Liver (tissue), 9 donors: Measurements from ENCODE around the gene C1orf94. TPM values are rescaled to one million over a fixed set of nuclear protein-coding genes. Genes with fewer than 3 reads are reported as not detected.

Experiments
- DNase-seq: peaks from one replicate; pipeline ENCODE4 v3.0.0-alpha.2; 2017; ENCODE audit warnings: low spot score
- H3K27ac ChIP-seq, 2 donors: one replicate each; pipeline ENCODE4 v1.7.0; 2013; ENCODE audit warnings: inconsistent platforms in 2 of 2, low read length in 2 of 2, control low read depth in 1 of 2, low read depth in 1 of 2, mild to moderate bottlenecking in 1 of 2
- H3K27me3 ChIP-seq, 4 donors: one replicate each; pipeline versions ENCODE4 v1.6.1 to v1.7.0; 2013; ENCODE audit warnings: low read length in 3 of 4, inconsistent platforms in 1 of 4, mild to moderate bottlenecking in 1 of 4, moderate library complexity in 1 of 4; ENCODE audit not compliant: control insufficient read depth in 4 of 4, insufficient read depth in 4 of 4
- H3K36me3 ChIP-seq, 4 donors: one replicate each; pipeline versions ENCODE4 v1.6.1 to v1.7.0; 2013; ENCODE audit warnings: low read length in 3 of 4, mild to moderate bottlenecking in 3 of 4, low read depth in 1 of 4, moderate library complexity in 1 of 4; ENCODE audit not compliant: control insufficient read depth in 4 of 4, insufficient read depth in 3 of 4
- H3K4me1 ChIP-seq, 4 donors: one replicate each; pipeline versions ENCODE4 v1.6.1 to v1.7.0; 2013; ENCODE audit warnings: low read length in 3 of 4, mild to moderate bottlenecking in 3 of 4, moderate library complexity in 1 of 4; ENCODE audit not compliant: control insufficient read depth in 4 of 4, insufficient read depth in 4 of 4
- H3K4me3 ChIP-seq, 3 donors: one replicate each; pipeline versions ENCODE4 v1.6.1 to v1.7.0; 2013; ENCODE audit warnings: low read length in 3 of 3, control low read depth in 1 of 3, low read depth in 1 of 3, mild to moderate bottlenecking in 1 of 3
- H3K9ac ChIP-seq, 2 donors: one replicate each; pipeline ENCODE4 v1.7.0; 2013; ENCODE audit warnings: low read length in 2 of 2, mild to moderate bottlenecking in 2 of 2, moderate library complexity in 2 of 2, control low read depth in 1 of 2, low read depth in 1 of 2
- H3K9me3 ChIP-seq, 4 donors: one replicate each; pipeline versions ENCODE4 v1.6.1 to v1.7.0; 2013; ENCODE audit warnings: low read length in 3 of 4; ENCODE audit not compliant: control insufficient read depth in 4 of 4
- ATF3 ChIP-seq: IDR thresholded peaks from 2 replicates; pipeline ENCODE4 v1.6.1; 2016; ENCODE audit warnings: antibody characterized with exemption
- CTCF ChIP-seq: fragments of 150-350 bp; IDR thresholded peaks from 2 replicates; pipeline ENCODE4 v1.5.1; 2017; ENCODE audit warnings: improper control_type of control experiment, low read depth, low read length; ENCODE audit not compliant: missing input control
- EGR1 ChIP-seq, 2 donors: IDR thresholded peaks; 2 replicates each; pipeline ENCODE4 v1.6.1; 2016 to 2018; ENCODE audit warnings: antibody characterized with exemption in 2 of 2, low read depth in 2 of 2
- FOXA1 ChIP-seq: IDR thresholded peaks from 2 replicates; pipeline ENCODE4 v1.6.1; 2016; ENCODE audit warnings: antibody characterized with exemption
- FOXA2 ChIP-seq: IDR thresholded peaks from 2 replicates; pipeline ENCODE4 v1.6.1; 2016; ENCODE audit warnings: antibody characterized with exemption
- GABPA ChIP-seq, 2 donors: IDR thresholded peaks in 1 of 2; conservative IDR thresholded peaks in 1 of 2; 2 replicates each; pipeline ENCODE4 v1.6.1; 2016; ENCODE audit warnings: antibody characterized with exemption in 2 of 2, mild to moderate bottlenecking in 1 of 2, moderate library complexity in 1 of 2
- HNF4A ChIP-seq, 2 donors: conservative IDR thresholded peaks; 2 replicates each; pipeline ENCODE4 v1.6.1; 2016; ENCODE audit warnings: antibody characterized with exemption in 2 of 2, mild to moderate bottlenecking in 2 of 2
- HNF4G ChIP-seq: IDR thresholded peaks from 2 replicates; pipeline ENCODE4 v1.6.1; 2016; ENCODE audit warnings: antibody characterized with exemption
- JUND ChIP-seq, 2 donors: IDR thresholded peaks; 2 replicates each; pipeline ENCODE4 v1.6.1; 2016; ENCODE audit warnings: antibody characterized with exemption in 2 of 2
- MAX ChIP-seq: IDR thresholded peaks from 2 replicates; pipeline ENCODE4 v1.6.1; 2016; ENCODE audit warnings: antibody characterized with exemption
- RAD21 ChIP-seq, 2 donors: IDR thresholded peaks; 2 replicates each; pipeline ENCODE4 v1.6.1; 2016; ENCODE audit warnings: antibody characterized with exemption in 2 of 2, mild to moderate bottlenecking in 2 of 2
- RXRA ChIP-seq, 2 donors: IDR thresholded peaks; 2 replicates each; pipeline ENCODE4 v1.6.1; 2017 to 2018; ENCODE audit warnings: antibody characterized with exemption in 2 of 2, mild to moderate bottlenecking in 1 of 2
- SP1 ChIP-seq: IDR thresholded peaks from 2 replicates; pipeline ENCODE4 v1.6.1; 2018; ENCODE audit warnings: antibody characterized with exemption, mild to moderate bottlenecking
- TAF1 ChIP-seq: conservative IDR thresholded peaks from 2 replicates; pipeline ENCODE4 v1.6.1; 2016; ENCODE audit warnings: antibody characterized with exemption, mild to moderate bottlenecking
- ZBTB33 ChIP-seq: IDR thresholded peaks from 2 replicates; pipeline ENCODE4 v1.6.1; 2016; ENCODE audit warnings: antibody characterized with exemption
- WGBS: extraction: QIAGEN DNeasy Blood & Tissue Kit; methylation state at CpG from one replicate; pipeline ENCODE4 v1.1.7; 2013; 5-methylcytosine and 5-hydroxymethylcytosine counted together
- polyA plus RNA-seq, 2 donors: library from polyadenylated mRNA; stranded (reverse) in 1 of 2; unstranded in 1 of 2; fragments of 200-250 nt in 1 of 2; fragments of >200 nt in 1 of 2; fragmentation: Nextera tagmentation in 1 of 2; extraction: Ambion mirVana in 1 of 2; gene quantifications; one replicate each; pipeline versions ENCODE4 v1.2.1 to v1.2.3, GENCODE V29; 2013 to 2015
- total RNA-seq, 2 donors: library from RNA; depleted of rRNA; stranded (reverse); fragments of >200 nt; gene quantifications; one replicate each; pipeline ENCODE4 v1.2.3, GENCODE V29; 2014
- donor health status: healthy.
- donor health status: healthy.
- donor health status: healthy.
- donor health status: healthy.
- donor health status: healthy.

The C1orf94 gene
- total and polyA plus RNA-seq, 4 donors: not detected

GRCh38 chr1:34212673-34213072 lies 36.0 kb downstream of the C1orf94 start:
- no peak overlapping the region for H3K27ac ChIP-seq
- H3K36me3 ChIP-seq: no peaks in the 10 kb centered on the region
- DNase-seq: no peak
- no peaks in the 10 kb centered on the region for H3K4me1 ChIP-seq
- no peak overlapping the region for H3K4me3 ChIP-seq
- peaks cover 0 to 3% (median 0%) of the 10 kb centered on the region in 4 donors for H3K27me3 ChIP-seq
- WGBS: 87% methylated on average over 4 of the region's 4 CpGs
- no peaks in the 10 kb centered on the region for H3K9me3 ChIP-seq
- no peak overlapping the region for H3K9ac ChIP-seq
- TF ChIP-seq ZBTB33 (no peak), FOXA2 (no peak), JUND (IDR thresholded peaks at IDR 0.05) (no peak), GABPA (IDR thresholded peaks at IDR 0.05 in 1 of 2, conservative IDR thresholded peaks at IDR 0.05 in 1 of 2) (no peak), EGR1 (IDR thresholded peaks at IDR 0.05; ENCODE audit: low read depth in 2 of 2) (no peak), HNF4A (conservative IDR thresholded peaks at IDR 0.05) (no peak), TAF1 (no peak), RXRA (IDR thresholded peaks at IDR 0.05) (no peak), RAD21 (IDR thresholded peaks at IDR 0.05) (no peak), FOXA1 (no peak), CTCF (no peak)

- no peak for DNase-seq
- Histone ChIP-seq H3K27ac (no peak overlapping the region), H3K4me1 (no peaks in the 10 kb centered on the region), H3K27me3 (peaks cover 0 to 6% (median 0%) of the 10 kb centered on the region in 4 donors), H3K4me3 (no peak overlapping the region), H3K36me3 (no peaks in the 10 kb centered on the region), H3K9ac (no peak overlapping the region), H3K9me3 (no peaks in the 10 kb centered on the region)
- 47% methylated on average over 3 of the region's 3 CpGs for WGBS
- TF ChIP-seq RAD21 (IDR thresholded peaks at IDR 0.05) (no peak), FOXA1 (no peak), HNF4G (no peak), RXRA (IDR thresholded peaks at IDR 0.05) (no peak), GABPA (IDR thresholded peaks at IDR 0.05 in 1 of 2, conservative IDR thresholded peaks at IDR 0.05 in 1 of 2) (no peak), SP1 (no peak), JUND (IDR thresholded peaks at IDR 0.05) (no peak), TAF1 (no peak), FOXA2 (no peak)
These were observed 37.2 kb downstream of the C1orf94 start for GRCh38 chr1:34213956-34214355.

GRCh38 chr1:34231441-34231840 lies 54.7 kb downstream of the C1orf94 start:
- H3K36me3 ChIP-seq: no peaks in the 10 kb centered on the region
- no peak overlapping the region for H3K9ac ChIP-seq
- H3K4me1 ChIP-seq: peaks cover 4 to 10% (median 7%) of the 10 kb centered on the region in 4 donors
- no peak for DNase-seq
- no peak overlapping the region for H3K4me3 ChIP-seq
- H3K27ac ChIP-seq: no peak overlapping the region
- no peak for TF ChIP-seq MAX
- no peak for TF ChIP-seq ZBTB33
- no peak for TF ChIP-seq ATF3
- TF ChIP-seq FOXA1: no peak
- peaks cover 0 to 3% (median 0%) of the 10 kb centered on the region in 4 donors for H3K9me3 ChIP-seq
- whole genome bisulfite sequencing: 88% methylated on average over 1 of the region's 1 CpG
- H3K27me3 ChIP-seq: no peaks in the 10 kb centered on the region
